Measurements from ENCODE around the gene NEB.

GRCh38 chr2:151729415-151729811 lies 4.9 kb downstream of the NEB start:
- TF ChIP-seq CTCF (IDR thresholded peaks at IDR 0.05) (no peak), POLR2A (IDR thresholded peaks at IDR 0.05) (no peak)
